OCI-LY7 (cell line): Measurements from ENCODE around the gene AADAC. TPM values are rescaled to one million over a fixed set of nuclear protein-coding genes. Genes with fewer than 3 reads are reported as not detected.
"Not testable (repeated sequence)": the region's sequence is repeated elsewhere in the genome, so short reads cannot be mapped to it uniquely, and the experiment has no call there.

Source experiments
- BruUV-seq: library from RNA; stranded (reverse); fragments of 400-500 nt; replicated peaks from 2 replicates; lab custom pipeline; 2021; lab: Mats Ljungman, UMichigan
- CTCF ChIA-PET: fragments of 300-600 bp; sonication (Branson Sonifier 250); formaldehyde crosslinking; loops from one replicate; lab custom pipeline; 2022; ENCODE audit warnings: antibody characterized with exemption; ENCODE audit not compliant: unreplicated experiment; lab: Charles Lee
- POLR2A ChIA-PET: fragments of 300-600 bp; sonication (Branson Sonifier 250); formaldehyde crosslinking; loops from one replicate; lab custom pipeline; 2022; ENCODE audit warnings: antibody characterized with exemption; lab: Charles Lee
- DNase-seq: peaks from one replicate; pipeline ENCODE4 v3.0.0-alpha.2; 2015; ENCODE audit warnings: low spot score
- H2AFZ ChIP-seq: fragments of 200-600 bp; sonication (generic), shearing (Covaris generic); 2 replicates; pipeline ENCODE4 v1.6.1; 2014; ENCODE audit warnings: mild to moderate bottlenecking, antibody characterized with exemption, low read length, moderate library complexity
- H3K27ac ChIP-seq: fragments of 200-600 bp; sonication (generic); 2 replicates; pipeline ENCODE4 v1.5.1; 2014; ENCODE audit warnings: mixed run types, low read depth, mild to moderate bottlenecking, moderate library complexity, low read length, inconsistent platforms; ENCODE audit not compliant: poor library complexity, severe bottlenecking
- H3K36me3 ChIP-seq: fragments of 200-600 bp; sonication (generic); 2 replicates; pipeline ENCODE4 v1.6.1; 2014; ENCODE audit warnings: mild to moderate bottlenecking, antibody characterized with exemption, low read length, moderate library complexity, mixed read lengths; ENCODE audit not compliant: insufficient read depth
- H3K4me1 ChIP-seq: fragments of 200-600 bp; sonication (generic); 2 replicates; pipeline ENCODE4 v1.5.1; 2014; ENCODE audit warnings: mild to moderate bottlenecking, low read length; ENCODE audit not compliant: insufficient read depth, poor library complexity, severe bottlenecking
- H3K4me2 ChIP-seq: fragments of 200-600 bp; sonication (generic); 2 replicates; pipeline ENCODE4 v1.6.1; 2014; ENCODE audit warnings: mild to moderate bottlenecking, low read length
- H3K4me3 ChIP-seq: fragments of 200-600 bp; sonication (generic); 2 replicates; pipeline ENCODE4 v1.5.1; 2014; ENCODE audit warnings: mild to moderate bottlenecking, low read depth, low read length; ENCODE audit not compliant: poor library complexity, severe bottlenecking
- H3K79me2 ChIP-seq: fragments of 200-600 bp; sonication (generic); 2 replicates; pipeline ENCODE4 v1.6.1; 2016; ENCODE audit warnings: low read depth, mild to moderate bottlenecking, low read length, moderate library complexity, mixed read lengths; ENCODE audit not compliant: insufficient read depth
- H3K9me2 ChIP-seq: fragments of 200-600 bp; sonication (generic); 2 replicates; pipeline ENCODE4 v1.6.1; 2016; ENCODE audit warnings: mild to moderate bottlenecking, low read length, mixed read lengths; ENCODE audit not compliant: insufficient read depth
- H3K9me3 ChIP-seq: fragments of 200-600 bp; sonication (generic); 2 replicates; pipeline ENCODE4 v1.6.1; 2014; ENCODE audit warnings: mild to moderate bottlenecking, mixed run types, low read length, mixed read lengths
- H4K20me1 ChIP-seq: fragments of 200-600 bp; sonication (generic); 2 replicates; pipeline ENCODE4 v1.6.1; 2014; ENCODE audit warnings: mild to moderate bottlenecking, antibody characterized with exemption, low read length, moderate library complexity, mixed read lengths; ENCODE audit not compliant: insufficient read depth
- CTCF ChIP-seq: fragments of 200-600 bp; sonication (generic); conservative IDR thresholded peaks from 2 replicates; pipeline ENCODE4 v1.5.1; 2014; ENCODE audit warnings: mild to moderate bottlenecking, antibody characterized with exemption, low read length, moderate library complexity, mixed read lengths
- EZH2phosphoT487 ChIP-seq: fragments of 200-600 bp; sonication (generic); IDR thresholded peaks from 2 replicates; pipeline ENCODE4 v1.6.1; 2018; ENCODE audit warnings: low read depth, borderline replicate concordance, mild to moderate bottlenecking, mixed run types, antibody characterized with exemption, low read length, moderate library complexity, mixed read lengths
- intact Hi-C: fragments of 100-400 bp; cut with micrococcal nuclease; formaldehyde crosslinking; loops from one replicate; pipeline ENCODE4 v1.10.0; 2022; ENCODE audit not compliant: unreplicated experiment
- total RNA-seq, 2 experiments: library from RNA; depleted of rRNA in 1 of 2; stranded (reverse); fragments of >200 nt in 1 of 2; shearing (Covaris generic) in 1 of 2; gene quantifications; 2 replicates each; pipeline ENCODE4 v1.2.3, GENCODE V29; 2014 to 2022

Gene AADAC
- total RNA-seq, 2 experiments from 2014 or later: not detected

DNA sequence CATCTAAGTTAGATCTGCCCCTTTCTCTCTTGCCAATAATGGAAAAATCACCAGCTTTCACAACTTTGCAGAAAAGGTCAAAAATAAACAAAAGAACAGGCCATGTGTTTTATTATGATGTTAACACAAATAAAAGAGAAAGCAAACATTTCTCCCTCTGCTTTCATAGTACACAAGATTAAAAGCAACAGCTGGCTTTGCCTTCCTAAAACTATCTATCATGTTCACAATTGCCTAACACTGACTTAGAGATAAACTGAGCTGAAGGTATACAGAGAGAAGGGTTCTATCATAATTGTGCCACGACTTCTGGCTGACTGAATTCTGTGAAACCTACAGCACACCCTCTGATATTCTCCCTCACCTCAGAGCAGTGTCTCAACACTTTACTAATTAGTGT lies 29.4 kb downstream of the AADAC start:
- Histone ChIP-seq H4K20me1 (no peaks in the 10 kb centered on the region), H3K79me2 (no peaks in the 10 kb centered on the region), H2AFZ (no peak overlapping the region), H3K27ac (no peak overlapping the region), H3K9me3 (no peaks in the 10 kb centered on the region), H3K4me3 (no peak overlapping the region), H3K9me2 (no peaks in the 10 kb centered on the region), H3K36me3 (no peaks in the 10 kb centered on the region), H3K4me1 (no peaks in the 10 kb centered on the region), H3K4me2 (no peak overlapping the region)
- TF ChIP-seq CTCF: no peak
- no peak for TF ChIP-seq EZH2phosphoT487
- DNase-seq: no peak
- intact Hi-C loops: no loop called here
- ChIA-PET POLR2A (no interaction called here), CTCF (no interaction called here)
- BruUV-seq: no TSS peak

GRCh38 chr3:151845306-151845905 lies 31.5 kb downstream of the AADAC start:
- no peak for TF ChIP-seq CTCF
- no peak overlapping the region for H3K27ac ChIP-seq
- no peak for DNase-seq
- H4K20me1 ChIP-seq: no peaks in the 10 kb centered on the region
- H3K79me2 ChIP-seq: no peaks in the 10 kb centered on the region
- BruUV-seq: no TSS peak
- ChIA-PET CTCF (no interaction called here), POLR2A (interaction anchor here (0.5 to 0.7 kb wide), 3 partner anchors 9 to 1207 kb away, joined by 3 read pairs; no protein-coding TSS in a partner anchor)
- no peaks in the 10 kb centered on the region for H3K4me1 ChIP-seq
- intact Hi-C loops: no loop called here
- no peaks in the 10 kb centered on the region for H3K9me2 ChIP-seq
- no peak overlapping the region for H3K4me3 ChIP-seq
- H3K9me3 ChIP-seq: no peaks in the 10 kb centered on the region
- no peaks in the 10 kb centered on the region for H3K36me3 ChIP-seq
- no peak overlapping the region for H2AFZ ChIP-seq
- H3K4me2 ChIP-seq: no peak overlapping the region

- H3K9me3 ChIP-seq, H3K79me2 ChIP-seq, BruUV-seq, H3K4me1 ChIP-seq, CTCF ChIA-PET, DNase-seq, H4K20me1 ChIP-seq, H3K9me2 ChIP-seq, H2AFZ ChIP-seq, intact Hi-C loops, H3K27ac ChIP-seq, H3K36me3 ChIP-seq, H3K4me2 ChIP-seq, POLR2A ChIA-PET, H3K4me3 ChIP-seq: not testable (repeated sequence)
Measured at GRCh38 chr3:151850065-151850464, 36.1 kb downstream of the AADAC start.
